ENCODE data around the gene ADAMTSL3.

DNA sequence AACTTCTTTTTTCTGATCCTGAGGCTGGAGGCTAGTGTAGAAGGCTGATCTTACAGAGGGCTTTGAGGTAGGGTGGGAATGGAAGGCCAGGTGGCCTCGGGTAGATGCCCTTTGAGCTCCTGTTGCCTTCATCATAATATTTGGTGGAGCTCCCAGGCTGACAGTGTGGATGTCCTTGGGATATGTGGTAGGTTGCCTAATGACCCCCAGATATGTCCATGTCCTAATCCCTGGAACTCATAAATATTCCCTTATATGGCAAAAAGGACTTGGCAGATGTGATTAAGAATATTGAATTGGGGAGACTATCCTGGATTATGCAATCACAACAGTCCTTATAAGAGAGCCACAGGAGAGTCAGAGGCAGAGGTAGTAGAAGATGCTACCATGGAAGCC is 5.5 kb downstream of the ADAMTSL3 start:
- TF ChIP-seq, protein P1, sequence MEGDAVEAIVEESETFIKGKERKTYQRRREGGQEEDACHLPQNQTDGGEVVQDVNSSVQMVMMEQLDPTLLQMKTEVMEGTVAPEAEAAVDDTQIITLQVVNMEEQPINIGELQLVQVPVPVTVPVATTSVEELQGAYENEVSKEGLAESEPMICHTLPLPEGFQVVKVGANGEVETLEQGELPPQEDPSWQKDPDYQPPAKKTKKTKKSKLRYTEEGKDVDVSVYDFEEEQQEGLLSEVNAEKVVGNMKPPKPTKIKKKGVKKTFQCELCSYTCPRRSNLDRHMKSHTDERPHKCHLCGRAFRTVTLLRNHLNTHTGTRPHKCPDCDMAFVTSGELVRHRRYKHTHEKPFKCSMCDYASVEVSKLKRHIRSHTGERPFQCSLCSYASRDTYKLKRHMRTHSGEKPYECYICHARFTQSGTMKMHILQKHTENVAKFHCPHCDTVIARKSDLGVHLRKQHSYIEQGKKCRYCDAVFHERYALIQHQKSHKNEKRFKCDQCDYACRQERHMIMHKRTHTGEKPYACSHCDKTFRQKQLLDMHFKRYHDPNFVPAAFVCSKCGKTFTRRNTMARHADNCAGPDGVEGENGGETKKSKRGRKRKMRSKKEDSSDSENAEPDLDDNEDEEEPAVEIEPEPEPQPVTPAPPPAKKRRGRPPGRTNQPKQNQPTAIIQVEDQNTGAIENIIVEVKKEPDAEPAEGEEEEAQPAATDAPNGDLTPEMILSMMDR (IDR thresholded peaks at IDR 0.05), result no peak
- TF ChIP-seq POLR2A (IDR thresholded peaks at IDR 0.05), result no peak

All from lower leg skin (tissue), 3 donors.